ENCODE results near the gene CRY2. TPM values are rescaled to one million over a fixed set of nuclear protein-coding genes. Genes with fewer than 3 reads are reported as not detected.

The CRY2 gene
- total and polyA plus RNA-seq, 4 donors, result 16.7 to 72.9 (median 33.0) TPM

DNA sequence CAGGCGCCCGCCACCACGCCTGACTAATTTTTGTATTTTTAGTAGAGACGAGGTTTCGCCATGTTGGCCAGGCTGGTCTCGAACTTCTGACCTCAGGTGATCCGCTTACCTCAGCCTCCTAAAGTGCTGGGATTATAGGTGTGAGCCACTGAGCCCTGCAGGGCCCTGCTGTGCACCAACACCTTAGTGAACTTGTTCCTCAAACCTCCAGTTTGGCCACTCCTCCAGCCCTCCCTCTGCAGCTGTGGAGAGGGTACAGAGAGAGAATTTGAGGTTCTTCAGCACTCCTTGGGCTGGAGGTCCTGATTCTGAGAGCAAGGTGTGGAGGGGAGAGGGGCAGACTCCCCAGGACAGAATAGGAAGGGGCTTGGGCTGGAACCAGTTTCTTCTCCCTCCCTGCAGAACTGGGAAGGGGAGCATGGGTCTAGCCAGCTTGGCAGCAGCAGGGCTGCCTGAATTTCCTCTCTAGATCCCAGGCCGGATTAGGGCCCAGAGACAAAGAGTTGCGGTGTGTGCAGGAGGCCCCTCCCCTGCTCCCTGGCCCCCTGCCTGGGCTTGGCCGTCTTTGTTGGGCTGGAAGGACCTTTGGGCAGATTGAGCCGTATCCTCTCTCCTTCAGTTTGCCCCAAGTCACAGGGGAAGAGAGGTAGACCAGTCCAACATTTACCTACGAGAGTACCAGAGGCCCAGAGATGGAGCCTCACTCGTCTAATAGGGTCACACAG is 72.7 kb downstream of the CRY2 start:
- H3K4me1 ChIP-seq (ENCODE audit: control insufficient read depth in 4 of 4, insufficient read depth in 4 of 4, low read length in 3 of 4), result peaks cover 10 to 40% (median 27%) of the 10 kb centered on the region in 4 donors
- no peak overlapping the region for H3K27ac ChIP-seq (ENCODE audit: low read depth in 1 of 2, low read length in 2 of 2)
- H3K4me3 ChIP-seq (ENCODE audit: low read depth in 1 of 3, low read length in 3 of 3), result no peak overlapping the region
- DNase-seq (ENCODE audit: low spot score), result no peak
- H3K27me3 ChIP-seq (ENCODE audit: control insufficient read depth in 4 of 4, insufficient read depth in 4 of 4, low read length in 3 of 4), result no peaks in the 10 kb centered on the region
- H3K36me3 ChIP-seq (ENCODE audit: control insufficient read depth in 4 of 4, insufficient read depth in 3 of 4, low read depth in 1 of 4, low read length in 3 of 4), result peaks cover 3 to 7% (median 4%) of the 10 kb centered on the region in 4 donors
- H3K9ac ChIP-seq (ENCODE audit: low read depth in 1 of 2, low read length in 2 of 2), result no peak overlapping the region
- TF ChIP-seq ZBTB33 (IDR thresholded peaks at IDR 0.05) (no peak), MAX (IDR thresholded peaks at IDR 0.05) (no peak), JUND (IDR thresholded peaks at IDR 0.05) (no peak), EGR1 (IDR thresholded peaks at IDR 0.05; ENCODE audit: low read depth in 2 of 2) (no peak), NR2F2 (IDR thresholded peaks at IDR 0.05) (no peak), RXRA (IDR thresholded peaks at IDR 0.05) (no peak)
- TF ChIP-seq, protein P1, sequence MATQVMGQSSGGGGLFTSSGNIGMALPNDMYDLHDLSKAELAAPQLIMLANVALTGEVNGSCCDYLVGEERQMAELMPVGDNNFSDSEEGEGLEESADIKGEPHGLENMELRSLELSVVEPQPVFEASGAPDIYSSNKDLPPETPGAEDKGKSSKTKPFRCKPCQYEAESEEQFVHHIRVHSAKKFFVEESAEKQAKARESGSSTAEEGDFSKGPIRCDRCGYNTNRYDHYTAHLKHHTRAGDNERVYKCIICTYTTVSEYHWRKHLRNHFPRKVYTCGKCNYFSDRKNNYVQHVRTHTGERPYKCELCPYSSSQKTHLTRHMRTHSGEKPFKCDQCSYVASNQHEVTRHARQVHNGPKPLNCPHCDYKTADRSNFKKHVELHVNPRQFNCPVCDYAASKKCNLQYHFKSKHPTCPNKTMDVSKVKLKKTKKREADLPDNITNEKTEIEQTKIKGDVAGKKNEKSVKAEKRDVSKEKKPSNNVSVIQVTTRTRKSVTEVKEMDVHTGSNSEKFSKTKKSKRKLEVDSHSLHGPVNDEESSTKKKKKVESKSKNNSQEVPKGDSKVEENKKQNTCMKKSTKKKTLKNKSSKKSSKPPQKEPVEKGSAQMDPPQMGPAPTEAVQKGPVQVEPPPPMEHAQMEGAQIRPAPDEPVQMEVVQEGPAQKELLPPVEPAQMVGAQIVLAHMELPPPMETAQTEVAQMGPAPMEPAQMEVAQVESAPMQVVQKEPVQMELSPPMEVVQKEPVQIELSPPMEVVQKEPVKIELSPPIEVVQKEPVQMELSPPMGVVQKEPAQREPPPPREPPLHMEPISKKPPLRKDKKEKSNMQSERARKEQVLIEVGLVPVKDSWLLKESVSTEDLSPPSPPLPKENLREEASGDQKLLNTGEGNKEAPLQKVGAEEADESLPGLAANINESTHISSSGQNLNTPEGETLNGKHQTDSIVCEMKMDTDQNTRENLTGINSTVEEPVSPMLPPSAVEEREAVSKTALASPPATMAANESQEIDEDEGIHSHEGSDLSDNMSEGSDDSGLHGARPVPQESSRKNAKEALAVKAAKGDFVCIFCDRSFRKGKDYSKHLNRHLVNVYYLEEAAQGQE (IDR thresholded peaks at IDR 0.05), result no peak
- no peaks in the 10 kb centered on the region for H3K9me3 ChIP-seq (ENCODE audit: control insufficient read depth in 4 of 4, low read length in 3 of 4)
- 88% methylated on average over 13 of the region's 13 CpGs for WGBS

DNA sequence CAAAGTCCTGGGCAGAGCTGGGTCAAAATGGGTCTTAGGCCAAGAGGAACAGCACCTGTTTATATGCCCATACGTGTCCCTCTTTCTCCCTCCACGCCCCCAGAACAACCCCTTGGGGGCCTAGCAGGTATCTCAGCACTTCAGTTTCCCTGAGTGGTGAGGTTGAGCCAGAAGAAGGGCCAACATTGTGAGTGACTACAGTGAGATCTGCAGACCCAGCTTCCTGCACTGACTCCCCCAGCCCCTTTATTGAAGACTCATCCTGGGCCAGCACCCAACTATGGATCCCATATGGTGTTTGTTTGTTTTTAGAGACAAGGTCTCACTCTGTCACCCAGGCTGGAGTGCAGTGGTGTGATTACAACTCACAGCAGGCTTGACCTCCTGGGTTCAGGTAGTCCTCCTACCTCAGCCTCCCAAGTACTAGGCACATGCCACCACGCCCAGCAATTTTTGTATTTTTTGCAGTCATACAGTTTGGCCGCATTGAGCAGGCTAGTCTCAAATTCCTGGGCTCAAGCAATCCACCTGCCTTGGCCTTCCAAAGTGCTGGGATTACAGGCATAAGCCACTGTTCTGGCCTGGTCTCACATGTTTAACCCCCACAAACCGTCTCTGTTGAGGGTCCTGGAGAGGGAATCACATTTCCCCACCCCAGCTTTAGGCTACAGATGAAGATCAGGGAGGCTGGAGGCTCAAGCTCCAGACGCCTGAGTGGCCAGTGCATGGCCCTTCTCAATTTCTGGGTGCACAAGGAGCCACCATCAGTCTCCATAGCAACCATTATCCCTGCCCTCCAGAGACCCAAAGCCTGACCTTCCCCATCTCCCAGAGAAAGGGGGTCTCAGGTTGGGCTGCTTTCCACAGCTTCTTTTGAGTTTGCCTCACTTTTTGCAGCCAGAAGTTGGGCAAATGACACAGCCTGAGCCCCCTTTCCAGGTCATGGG is 73.5 kb downstream of the CRY2 start:
- no peak for TF ChIP-seq YY1 (IDR thresholded peaks at IDR 0.05)
- no peak for TF ChIP-seq TAF1 (conservative IDR thresholded peaks at IDR 0.05)
- TF ChIP-seq HNF4G (IDR thresholded peaks at IDR 0.05), result no peak
- TF ChIP-seq RXRA (IDR thresholded peaks at IDR 0.05), result no peak
- TF ChIP-seq ZBTB33 (IDR thresholded peaks at IDR 0.05), result no peak
- no peak for TF ChIP-seq EGR1 (IDR thresholded peaks at IDR 0.05; ENCODE audit: low read depth in 2 of 2)
- peaks cover 0 to 3% (median 0%) of the 10 kb centered on the region in 4 donors for H3K36me3 ChIP-seq (ENCODE audit: control insufficient read depth in 4 of 4, insufficient read depth in 3 of 4, low read depth in 1 of 4, low read length in 3 of 4)
- WGBS, result 95% methylated on average over 6 of the region's 6 CpGs
- H3K4me1 ChIP-seq (ENCODE audit: control insufficient read depth in 4 of 4, insufficient read depth in 4 of 4, low read length in 3 of 4), result peaks cover 7 to 31% (median 19%) of the 10 kb centered on the region in 4 donors
- H3K4me3 ChIP-seq (ENCODE audit: low read depth in 1 of 3, low read length in 3 of 3), result no peak overlapping the region
- no peak overlapping the region for H3K9ac ChIP-seq (ENCODE audit: low read depth in 1 of 2, low read length in 2 of 2)
- H3K9me3 ChIP-seq (ENCODE audit: control insufficient read depth in 4 of 4, low read length in 3 of 4), result no peaks in the 10 kb centered on the region
- H3K27me3 ChIP-seq (ENCODE audit: control insufficient read depth in 4 of 4, insufficient read depth in 4 of 4, low read length in 3 of 4), result no peaks in the 10 kb centered on the region
- DNase-seq (ENCODE audit: low spot score), result no peak
- no peak overlapping the region for H3K27ac ChIP-seq (ENCODE audit: low read depth in 1 of 2, low read length in 2 of 2)

Data from liver (tissue), 9 donors.